Gastrocnemius medialis (tissue), 4 donors: ENCODE measurements around the gene OR11H6.

Source experiments
- CTCF ChIP-seq, 5 experiments: fragments of 450-650 bp in 3 of 5; fragments of 200-600 bp in 2 of 5; sonication (generic) in 2 of 5; IDR thresholded peaks in 4 of 5; conservative IDR thresholded peaks in 1 of 5; 1 replicate in 4 of 5; 2 replicates in 1 of 5; pipeline ENCODE4 v1.5.1; 2016 to 2019; ENCODE audit warnings: antibody characterized with exemption in 5 of 5, mild to moderate bottlenecking in 3 of 5, moderate library complexity in 3 of 5
- POLR2A ChIP-seq, 2 donors: fragments of 450-650 bp; IDR thresholded peaks; one replicate each; pipeline ENCODE4 v1.6.1; 2017; ENCODE audit warnings: antibody characterized with exemption in 2 of 2, mild to moderate bottlenecking in 2 of 2, moderate library complexity in 2 of 2

- no peak for TF ChIP-seq CTCF (IDR thresholded peaks at IDR 0.05 in 4 of 5, conservative IDR thresholded peaks at IDR 0.05 in 1 of 5)
- TF ChIP-seq POLR2A (IDR thresholded peaks at IDR 0.05) = no peak
Observed at GRCh38 chr14:20184181-20184580, 39.3 kb upstream of the OR11H6 start.
